ENCODE data around the gene FAM83D. TPM values are rescaled to one million over a fixed set of nuclear protein-coding genes. Genes with fewer than 3 reads are reported as not detected.

FAM83D gene
- total RNA-seq, 3 donors from 2014 or later: 3.4 to 13.9 (median 13.1) TPM

DNA sequence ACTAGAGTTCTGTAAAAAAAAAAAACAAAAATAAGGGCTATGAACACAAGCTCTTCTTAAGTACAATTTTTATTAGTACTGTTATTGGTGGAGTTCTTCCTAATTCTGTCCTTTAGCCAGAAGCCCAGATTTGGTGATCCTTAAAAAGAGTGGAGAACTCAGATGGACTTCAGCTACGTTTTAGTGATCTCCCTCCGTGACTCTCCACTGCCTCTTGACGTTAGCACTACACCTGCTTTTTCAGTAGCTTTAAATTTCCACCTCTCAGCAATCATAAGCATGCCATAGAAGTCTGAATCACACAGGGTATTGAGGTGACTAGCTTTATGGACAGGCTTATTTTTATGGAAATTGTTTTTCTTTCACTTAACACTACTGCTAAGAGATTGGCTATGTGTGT is 53.6 kb downstream of the FAM83D start:
- no peaks in the 10 kb centered on the region for H3K36me3 ChIP-seq (ENCODE audit: low read depth)
- DNase-seq (no peak), ATAC-seq (peak; percentile 47)
- no peaks in the 10 kb centered on the region for H3K4me1 ChIP-seq (ENCODE audit: low read depth)
- no peak overlapping the region for H3K4me3 ChIP-seq
- intact Hi-C loops (cut with DNase I, micrococcal nuclease): no loop called here
- TF ChIP-seq, protein P1, sequence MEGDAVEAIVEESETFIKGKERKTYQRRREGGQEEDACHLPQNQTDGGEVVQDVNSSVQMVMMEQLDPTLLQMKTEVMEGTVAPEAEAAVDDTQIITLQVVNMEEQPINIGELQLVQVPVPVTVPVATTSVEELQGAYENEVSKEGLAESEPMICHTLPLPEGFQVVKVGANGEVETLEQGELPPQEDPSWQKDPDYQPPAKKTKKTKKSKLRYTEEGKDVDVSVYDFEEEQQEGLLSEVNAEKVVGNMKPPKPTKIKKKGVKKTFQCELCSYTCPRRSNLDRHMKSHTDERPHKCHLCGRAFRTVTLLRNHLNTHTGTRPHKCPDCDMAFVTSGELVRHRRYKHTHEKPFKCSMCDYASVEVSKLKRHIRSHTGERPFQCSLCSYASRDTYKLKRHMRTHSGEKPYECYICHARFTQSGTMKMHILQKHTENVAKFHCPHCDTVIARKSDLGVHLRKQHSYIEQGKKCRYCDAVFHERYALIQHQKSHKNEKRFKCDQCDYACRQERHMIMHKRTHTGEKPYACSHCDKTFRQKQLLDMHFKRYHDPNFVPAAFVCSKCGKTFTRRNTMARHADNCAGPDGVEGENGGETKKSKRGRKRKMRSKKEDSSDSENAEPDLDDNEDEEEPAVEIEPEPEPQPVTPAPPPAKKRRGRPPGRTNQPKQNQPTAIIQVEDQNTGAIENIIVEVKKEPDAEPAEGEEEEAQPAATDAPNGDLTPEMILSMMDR (IDR thresholded peaks at IDR 0.05): no peak
- no peaks in the 10 kb centered on the region for H3K9me3 ChIP-seq

DNA sequence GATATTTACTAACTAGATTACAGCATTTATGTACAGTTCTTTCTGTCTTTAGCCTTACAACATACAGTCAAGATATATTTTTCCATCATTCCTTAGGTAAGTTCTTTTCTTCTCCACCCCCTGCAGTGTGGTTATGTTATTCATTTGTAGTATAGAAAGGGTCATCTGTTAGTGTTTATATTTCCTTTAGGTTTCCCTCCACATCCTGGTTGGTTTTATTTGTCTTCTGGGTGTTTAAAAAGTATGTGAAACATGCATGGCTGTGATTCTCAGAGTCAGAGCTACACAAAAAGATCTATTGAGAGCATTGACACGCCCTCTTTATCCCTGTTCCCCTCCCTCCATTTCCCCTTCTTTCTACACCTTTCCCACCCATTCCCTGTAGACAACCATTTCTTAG is 56.1 kb downstream of the FAM83D start:
- peak; percentile 78 for ATAC-seq
- intact Hi-C loops (cut with DNase I, micrococcal nuclease): no loop called here
- H3K9me3 ChIP-seq: no peaks in the 10 kb centered on the region
- H3K4me3 ChIP-seq: no peak overlapping the region
- H3K4me1 ChIP-seq (ENCODE audit: low read depth): peaks cover 7% of the 10 kb centered on the region
- H3K36me3 ChIP-seq (ENCODE audit: low read depth): no peaks in the 10 kb centered on the region
- no peak for DNase-seq
- TF ChIP-seq, protein P1 (IDR thresholded peaks at IDR 0.05): no peak

DNA sequence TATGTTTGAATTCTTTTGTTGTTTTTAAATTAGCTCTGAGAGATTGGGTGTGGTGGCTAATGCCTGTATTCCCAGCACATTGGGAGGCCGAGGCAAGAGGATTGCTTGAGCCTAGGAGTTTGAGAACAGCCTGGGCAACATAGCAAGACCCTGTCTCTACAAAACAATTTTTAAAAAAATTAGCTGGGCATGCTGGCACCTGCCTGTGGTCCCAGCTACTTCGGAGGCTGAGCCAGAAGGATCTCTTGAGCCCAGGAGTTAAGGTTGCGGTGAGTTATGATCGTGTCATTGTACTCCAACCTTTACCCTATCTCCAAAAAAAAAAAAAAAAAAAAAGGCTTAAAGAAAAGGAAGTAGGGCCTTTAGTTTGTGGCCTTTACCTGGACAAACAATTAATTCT is 58.8 kb downstream of the FAM83D start:
- TF ChIP-seq, protein P1 (IDR thresholded peaks at IDR 0.05): no peak
- Histone ChIP-seq H3K9me3 (no peaks in the 10 kb centered on the region), H3K36me3 (ENCODE audit: low read depth) (no peaks in the 10 kb centered on the region), H3K4me3 (no peak overlapping the region), H3K4me1 (ENCODE audit: low read depth) (peaks cover 7% of the 10 kb centered on the region)
- ATAC-seq: peak; percentile 41
- intact Hi-C loops (cut with DNase I, micrococcal nuclease): no loop called here
- DNase-seq: no peak

DNA sequence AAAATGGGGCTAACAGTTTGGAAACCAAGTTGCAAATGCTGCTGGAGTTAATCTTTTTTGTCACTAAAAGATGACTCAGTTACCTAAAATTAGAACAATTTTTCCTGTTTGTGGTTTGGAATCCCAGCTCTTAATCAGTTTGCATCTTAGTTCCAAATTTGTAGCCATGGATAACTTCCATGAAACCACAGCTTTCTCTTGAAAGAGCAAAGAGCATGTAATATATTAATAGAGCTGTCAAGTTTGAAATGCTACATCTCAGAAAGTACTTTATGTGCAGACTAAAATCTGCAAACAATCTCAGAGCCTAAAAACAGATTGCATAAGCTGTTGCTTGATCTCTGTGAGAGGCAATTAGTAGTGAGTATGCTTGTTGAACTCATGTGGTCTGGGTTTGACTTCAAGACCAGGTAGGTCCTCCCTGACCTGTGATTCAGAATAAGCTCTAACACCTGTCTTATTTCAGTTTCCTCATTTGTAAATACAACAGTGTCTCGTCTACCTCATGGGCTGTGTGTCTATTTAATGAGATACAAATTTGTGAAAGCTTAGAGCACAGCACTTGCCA is 59.5 kb downstream of the FAM83D start:
- intact Hi-C loops (cut with DNase I, micrococcal nuclease): no loop called here
- Histone ChIP-seq H3K9me3 (no peaks in the 10 kb centered on the region), H3K36me3 (ENCODE audit: low read depth) (no peaks in the 10 kb centered on the region), H3K4me1 (ENCODE audit: low read depth) (peaks cover 7% of the 10 kb centered on the region), H3K4me3 (no peak overlapping the region)
- DNase-seq (no peak), ATAC-seq (peak; percentile 63)
- TF ChIP-seq, protein P1 (IDR thresholded peaks at IDR 0.05): no peak

DNA sequence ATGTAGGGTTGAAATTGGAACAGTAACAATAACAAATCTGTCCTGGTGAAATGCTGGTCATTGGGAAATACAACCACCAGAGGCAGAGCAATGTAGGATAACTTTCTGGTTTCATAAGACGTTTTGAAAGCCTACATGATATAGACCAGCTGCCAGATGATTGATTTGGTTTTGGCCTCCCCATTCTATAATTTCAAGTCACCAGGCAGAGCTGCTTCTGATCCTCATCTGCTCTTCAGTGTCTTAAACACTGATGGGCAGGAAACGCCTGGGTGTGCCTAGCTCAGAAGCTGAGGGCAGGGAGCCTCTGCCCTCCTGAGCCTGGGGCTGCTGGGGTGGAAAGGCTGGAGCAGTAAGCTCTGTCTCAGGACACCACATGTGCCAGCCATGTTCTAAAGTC is 60.4 kb downstream of the FAM83D start:
- Histone ChIP-seq H3K4me1 (ENCODE audit: low read depth) (peaks cover 7% of the 10 kb centered on the region), H3K4me3 (no peak overlapping the region), H3K36me3 (ENCODE audit: low read depth) (no peaks in the 10 kb centered on the region), H3K9me3 (no peaks in the 10 kb centered on the region)
- ATAC-seq (peak; percentile 21), DNase-seq (no peak)
- TF ChIP-seq, protein P1 (IDR thresholded peaks at IDR 0.05): no peak
- intact Hi-C loops (cut with DNase I, micrococcal nuclease): no loop called here

DNA sequence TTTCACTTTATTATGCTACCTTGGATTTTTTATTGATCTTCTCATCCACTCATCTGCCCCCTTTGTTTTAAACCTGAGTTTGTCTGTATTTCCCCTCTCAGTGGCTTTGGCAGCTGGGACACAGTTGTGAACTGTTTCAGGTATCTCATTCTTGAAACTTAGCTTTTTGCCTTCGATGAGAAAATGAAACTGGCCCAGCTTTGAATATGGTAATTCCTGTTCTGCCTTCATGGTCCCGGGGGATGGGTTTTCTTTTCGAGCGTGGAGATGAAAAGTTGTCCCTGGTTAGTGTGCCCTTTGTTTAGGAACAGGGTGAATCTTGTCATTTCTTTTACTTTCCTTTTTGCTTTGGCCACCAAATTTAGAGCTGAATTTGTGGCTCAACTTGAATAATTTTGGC is 61.6 kb downstream of the FAM83D start:
- no peak for ATAC-seq
- intact Hi-C loops (cut with DNase I, micrococcal nuclease): no loop called here
- TF ChIP-seq, protein P1 (IDR thresholded peaks at IDR 0.05): no peak

More for the DNA sequence above, 61.6 kb downstream of the FAM83D start:
- no peak for DNase-seq
- Histone ChIP-seq H3K9me3 (no peaks in the 10 kb centered on the region), H3K4me1 (ENCODE audit: low read depth) (peaks cover 7% of the 10 kb centered on the region), H3K36me3 (ENCODE audit: low read depth) (no peaks in the 10 kb centered on the region), H3K4me3 (no peak overlapping the region)
